Bronchial epithelial cell (primary cell): ENCODE results near the gene MPC1L. TPM values are rescaled to one million over a fixed set of nuclear protein-coding genes. Genes with fewer than 3 reads are reported as not detected.
"Not testable (repeated sequence)": the region's sequence is repeated elsewhere in the genome, so short reads cannot be mapped to it uniquely, and the experiment has no call there.

Experiments used
- DNase-seq: peaks from one replicate; pipeline ENCODE4 v3.0.0-alpha.2; 2010; ENCODE audit warnings: low read depth
- FAIRE-seq: peaks from 2 replicates; lab custom pipeline; 2011; peaks lifted over from hg19 to GRCh38; lab: Jason Lieb, UNC
- H3K27me3 ChIP-seq: 2 replicates; pipeline ENCODE4 v1.5.1; 2011; ENCODE audit warnings: low read length; ENCODE audit not compliant: control insufficient read depth, insufficient read depth
- H3K36me3 ChIP-seq: 2 replicates; pipeline ENCODE4 v1.5.1; 2011; ENCODE audit warnings: low read length; ENCODE audit not compliant: control insufficient read depth, insufficient read depth
- H3K4me3 ChIP-seq: 2 replicates; pipeline ENCODE4 v1.5.1; 2011; ENCODE audit warnings: mild to moderate bottlenecking, low read depth, low read length, control low read depth
- total RNA-seq: library from RNA; depleted of rRNA; stranded (reverse); fragments of >200 nt; gene quantifications from 2 replicates; pipeline ENCODE4 v1.2.1, GENCODE V29; 2014
- TF ChIP-seq, protein P1 (sequence below): IDR thresholded peaks from 2 replicates; pipeline ENCODE4 v1.5.1; 2011; ENCODE audit warnings: mild to moderate bottlenecking, moderate library complexity, low read length, control low read depth, inconsistent platforms; ENCODE audit not compliant: insufficient read depth, severe bottlenecking

The MPC1L gene
- not detected in 2 replicates for total RNA-seq

DNA sequence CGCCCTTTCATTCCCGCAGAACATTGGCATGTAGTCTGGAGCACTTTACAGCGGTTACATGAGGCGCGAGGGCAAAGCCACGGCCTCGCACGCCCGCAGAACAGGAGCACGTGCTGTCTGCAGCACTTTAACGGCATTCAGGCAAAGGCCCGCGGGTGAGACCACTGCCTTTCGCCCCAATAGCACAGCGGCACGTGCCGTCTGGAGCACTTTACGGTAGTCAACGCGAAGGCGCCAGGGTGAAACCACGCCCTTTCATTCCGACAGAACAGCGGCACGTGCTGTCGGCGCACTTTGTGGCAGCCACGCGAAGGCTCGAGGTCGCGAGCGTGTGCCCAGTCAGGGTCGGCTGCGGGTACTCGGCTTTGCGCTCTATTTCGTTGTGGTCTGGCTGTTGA is at the start of gene MPC1L:
TSS of gene MPC1L (plus strand) at position 290 of the 398 bp plus-strand sequence. CDS start 138 bp downstream, outside the sequence.
- FAIRE-seq, result no peak
- no peak within 1 kb of the TSS for H3K4me3 ChIP-seq
- TF ChIP-seq, protein P1, sequence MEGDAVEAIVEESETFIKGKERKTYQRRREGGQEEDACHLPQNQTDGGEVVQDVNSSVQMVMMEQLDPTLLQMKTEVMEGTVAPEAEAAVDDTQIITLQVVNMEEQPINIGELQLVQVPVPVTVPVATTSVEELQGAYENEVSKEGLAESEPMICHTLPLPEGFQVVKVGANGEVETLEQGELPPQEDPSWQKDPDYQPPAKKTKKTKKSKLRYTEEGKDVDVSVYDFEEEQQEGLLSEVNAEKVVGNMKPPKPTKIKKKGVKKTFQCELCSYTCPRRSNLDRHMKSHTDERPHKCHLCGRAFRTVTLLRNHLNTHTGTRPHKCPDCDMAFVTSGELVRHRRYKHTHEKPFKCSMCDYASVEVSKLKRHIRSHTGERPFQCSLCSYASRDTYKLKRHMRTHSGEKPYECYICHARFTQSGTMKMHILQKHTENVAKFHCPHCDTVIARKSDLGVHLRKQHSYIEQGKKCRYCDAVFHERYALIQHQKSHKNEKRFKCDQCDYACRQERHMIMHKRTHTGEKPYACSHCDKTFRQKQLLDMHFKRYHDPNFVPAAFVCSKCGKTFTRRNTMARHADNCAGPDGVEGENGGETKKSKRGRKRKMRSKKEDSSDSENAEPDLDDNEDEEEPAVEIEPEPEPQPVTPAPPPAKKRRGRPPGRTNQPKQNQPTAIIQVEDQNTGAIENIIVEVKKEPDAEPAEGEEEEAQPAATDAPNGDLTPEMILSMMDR, result no peak

DNA sequence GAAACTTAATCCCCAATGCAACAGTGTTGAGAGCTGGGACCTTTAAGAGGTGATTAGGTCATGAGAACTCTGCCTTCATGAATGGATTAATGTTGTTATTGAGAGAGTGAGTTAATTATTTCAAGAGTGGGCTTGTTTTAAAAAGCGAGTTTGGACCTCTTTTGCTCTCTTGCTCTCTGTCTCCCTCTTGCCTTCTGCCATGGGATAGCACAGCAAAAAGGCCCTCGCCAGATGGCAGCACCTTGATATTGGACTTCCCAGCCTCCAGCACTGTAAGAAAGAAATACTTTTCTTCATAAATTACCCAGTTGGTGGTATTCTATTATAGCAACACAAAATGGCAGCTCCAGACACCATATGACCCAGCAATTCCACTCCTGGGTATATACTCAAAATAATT is 49.5 kb upstream of the MPC1L start:
- Histone ChIP-seq H3K27me3 (no peaks in the 10 kb centered on the region), H3K4me3 (no peak overlapping the region), H3K36me3 (no peaks in the 10 kb centered on the region)
- TF ChIP-seq, protein P1, result peak; percentile 54
- FAIRE-seq, result no peak
- peak; percentile 17 for DNase-seq

More for the DNA sequence above, at the start of gene MPC1L:
- no peaks in the 10 kb centered on the region for H3K27me3 ChIP-seq
- no peak for DNase-seq
- no peaks in the 10 kb centered on the region for H3K36me3 ChIP-seq

DNA sequence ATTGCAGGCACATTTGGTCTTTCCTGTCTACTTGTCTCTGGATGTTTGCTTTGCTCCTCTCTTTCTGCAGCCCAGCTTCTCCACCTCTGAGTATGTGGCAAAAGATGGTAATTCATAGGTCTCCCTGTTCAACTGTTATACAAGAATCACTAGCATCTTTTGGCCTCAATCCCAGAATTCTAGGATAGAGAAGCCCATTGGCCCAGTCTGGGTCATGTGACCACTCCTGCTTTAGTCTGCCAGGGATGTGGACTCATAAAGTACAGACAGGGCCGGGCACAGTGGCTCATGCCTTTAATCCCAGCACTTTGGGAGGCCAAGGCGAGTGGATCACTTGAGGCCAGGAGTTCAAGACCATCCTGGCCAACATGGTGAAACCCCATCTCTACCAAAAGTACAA is 47.8 kb upstream of the MPC1L start:
- peak; percentile 34 for DNase-seq
- not testable (repeated sequence) for H3K4me3 ChIP-seq, H3K36me3 ChIP-seq, H3K27me3 ChIP-seq, FAIRE-seq

DNA sequence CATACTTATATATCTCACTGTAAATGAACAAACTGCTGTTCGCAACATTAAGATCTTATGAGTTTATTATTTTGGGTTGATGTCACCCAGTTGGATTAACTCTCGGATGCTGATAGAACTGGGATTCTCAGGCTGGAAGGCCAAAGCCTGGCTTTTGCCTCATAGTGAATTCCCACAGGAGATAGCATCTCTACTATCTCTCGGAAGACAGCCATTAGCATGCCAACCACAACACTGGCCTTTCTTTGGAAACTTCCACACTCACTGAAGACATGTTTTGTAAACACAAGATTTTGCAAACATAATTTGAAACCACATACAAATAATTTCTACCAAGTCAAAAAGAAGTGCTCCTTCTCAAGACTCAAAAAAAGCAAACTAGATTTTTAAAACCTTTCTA is 46.9 kb upstream of the MPC1L start:
- DNase-seq (no peak), FAIRE-seq (no peak)
- no peak overlapping the region for H3K4me3 ChIP-seq
- H3K36me3 ChIP-seq, result no peaks in the 10 kb centered on the region
- H3K27me3 ChIP-seq, result no peaks in the 10 kb centered on the region
- TF ChIP-seq, protein P1, result no peak

DNA sequence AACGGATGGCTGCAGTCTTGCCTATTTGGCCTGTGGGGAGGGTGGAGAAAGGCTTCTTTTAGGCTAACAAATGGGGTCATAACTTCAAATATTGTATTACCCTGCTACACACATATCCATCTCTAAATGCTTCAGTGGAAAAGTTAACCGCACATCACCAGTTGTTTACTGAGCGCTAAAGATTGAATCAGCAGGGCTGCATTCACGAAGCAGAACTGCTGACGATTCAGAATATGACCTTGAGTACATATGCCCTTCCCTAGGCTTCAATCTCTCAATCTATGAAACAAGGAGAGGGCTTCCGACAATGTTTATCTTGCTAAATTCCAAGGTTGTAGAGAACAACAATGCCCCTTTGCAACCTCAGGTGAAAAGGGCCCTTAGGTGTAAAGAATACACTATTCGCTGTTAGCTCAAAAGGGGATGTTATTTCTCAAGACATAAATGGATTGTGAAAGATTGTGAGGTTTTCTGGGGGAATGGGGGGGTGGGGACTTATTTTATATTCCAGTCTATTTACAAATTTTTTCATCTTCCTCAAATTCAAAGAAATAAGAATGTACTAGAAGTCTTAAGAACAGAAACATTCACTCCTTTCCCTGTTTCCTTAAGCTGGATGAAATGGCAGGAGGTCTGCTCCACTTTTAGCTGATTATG is 45.1 kb upstream of the MPC1L start:
- no peaks in the 10 kb centered on the region for H3K36me3 ChIP-seq
- FAIRE-seq, result no peak
- no peak for DNase-seq
- H3K27me3 ChIP-seq, result no peaks in the 10 kb centered on the region
- no peak overlapping the region for H3K4me3 ChIP-seq
- TF ChIP-seq, protein P1, result no peak

DNA sequence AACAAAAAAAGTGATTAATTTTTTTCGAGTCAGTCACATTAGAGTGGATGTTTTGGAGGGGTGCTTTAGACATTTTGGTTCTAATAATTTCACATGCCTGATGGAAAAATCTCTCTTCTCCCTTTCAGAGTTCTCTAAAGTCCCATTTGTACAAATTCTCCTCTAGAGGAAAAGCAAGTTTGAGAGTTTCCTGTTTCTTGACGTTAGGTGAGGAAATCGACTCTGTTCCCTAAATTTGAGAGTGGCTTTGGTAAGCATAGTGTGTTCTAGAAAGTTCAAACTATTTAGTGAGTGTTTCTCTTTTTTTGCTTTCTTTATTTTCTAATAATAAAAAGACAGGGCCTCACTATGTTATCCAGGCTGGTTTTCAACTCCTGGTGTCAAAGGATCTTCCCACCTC is 44.1 kb upstream of the MPC1L start:
- Histone ChIP-seq H3K4me3 (no peak overlapping the region), H3K27me3 (no peaks in the 10 kb centered on the region), H3K36me3 (no peaks in the 10 kb centered on the region)
- DNase-seq, result no peak
- FAIRE-seq, result no peak
- TF ChIP-seq, protein P1, result no peak
